ENCODE measurements around the gene STX17. TPM values are rescaled to one million over a fixed set of nuclear protein-coding genes. Genes with fewer than 3 reads are reported as not detected.

STX17 gene
- total RNA-seq, 1 experiment from 2014 or later: 24.6 TPM

GRCh38 chr9:99948482-99948881 is 42.0 kb downstream of the STX17 start:
- intact Hi-C loops (cut with micrococcal nuclease): no loop called here
- no peak for DNase-seq (ENCODE audit: low read depth, low spot score)
- no TSS peak for BruUV-seq (replicated peaks)
- H3K9me3 ChIP-seq (ENCODE audit: control insufficient read depth in 1 of 2, insufficient read depth in 1 of 2, low read depth in 1 of 2, low read length in 2 of 2): no peaks in the 10 kb centered on the region
- no peak overlapping the region for H3K27ac ChIP-seq (ENCODE audit: low read depth, low read length)
- no peaks in the 10 kb centered on the region for H3K27me3 ChIP-seq (ENCODE audit: insufficient read depth, low read length)
- no peak overlapping the region for H3K4me2 ChIP-seq (ENCODE audit: low read length)
- H3K79me2 ChIP-seq (ENCODE audit: insufficient read depth, low read length): no peaks in the 10 kb centered on the region
- no peaks in the 10 kb centered on the region for H3K9me2 ChIP-seq (ENCODE audit: insufficient read depth)
- no peak overlapping the region for H2AFZ ChIP-seq (ENCODE audit: low read depth, low read length, poor library complexity, severe bottlenecking)
- no peaks in the 10 kb centered on the region for H4K20me1 ChIP-seq (ENCODE audit: insufficient read depth)
- no peaks in the 10 kb centered on the region for H3K4me1 ChIP-seq (ENCODE audit: control insufficient read depth in 1 of 2, insufficient read depth in 2 of 2, low read length in 2 of 2)
- no peak overlapping the region for H3K9ac ChIP-seq (ENCODE audit: low read length)
- ChIA-PET POLR2A (interaction anchor here (1.4 kb wide), 1 partner anchor 9 kb away, joined by 3 read pairs; no protein-coding TSS in a partner anchor), CTCF (no interaction called here), RAD21 (ENCODE audit: low non-redundant PET in 1 of 2, low total read pairs in 2 of 2, uncharacterized antibody in 2 of 2, unreplicated experiment in 2 of 2) (no interaction called here)
- H3K4me3 ChIP-seq (replicated peaks in 1 of 2; ENCODE audit: low read depth in 1 of 2, low read length in 2 of 2): no peak overlapping the region
- TF ChIP-seq ZFX (IDR thresholded peaks at IDR 0.05) (no peak), SP1 (IDR thresholded peaks at IDR 0.05; ENCODE audit: low read depth) (no peak), CBX3 (IDR thresholded peaks at IDR 0.05; ENCODE audit: low read depth) (no peak)
- H3K36me3 ChIP-seq (ENCODE audit: control insufficient read depth in 1 of 2, insufficient read depth in 2 of 2, low read length in 2 of 2): no peaks in the 10 kb centered on the region
- no peak for ATAC-seq

GRCh38 chr9:99948896-99949295 is 42.4 kb downstream of the STX17 start:
- Histone ChIP-seq H3K9me2 (ENCODE audit: insufficient read depth) (no peaks in the 10 kb centered on the region), H3K4me2 (ENCODE audit: low read length) (no peak overlapping the region), H3K27ac (ENCODE audit: low read depth, low read length) (no peak overlapping the region), H3K36me3 (ENCODE audit: control insufficient read depth in 1 of 2, insufficient read depth in 2 of 2, low read length in 2 of 2) (no peaks in the 10 kb centered on the region), H3K79me2 (ENCODE audit: insufficient read depth, low read length) (no peaks in the 10 kb centered on the region), H3K4me3 (replicated peaks in 1 of 2; ENCODE audit: low read depth in 1 of 2, low read length in 2 of 2) (no peak overlapping the region), H2AFZ (ENCODE audit: low read depth, low read length, poor library complexity, severe bottlenecking) (no peak overlapping the region), H4K20me1 (ENCODE audit: insufficient read depth) (no peaks in the 10 kb centered on the region), H3K9me3 (ENCODE audit: control insufficient read depth in 1 of 2, insufficient read depth in 1 of 2, low read depth in 1 of 2, low read length in 2 of 2) (no peaks in the 10 kb centered on the region), H3K9ac (ENCODE audit: low read length) (no peak overlapping the region), H3K27me3 (ENCODE audit: insufficient read depth, low read length) (no peaks in the 10 kb centered on the region), H3K4me1 (ENCODE audit: control insufficient read depth in 1 of 2, insufficient read depth in 2 of 2, low read length in 2 of 2) (no peaks in the 10 kb centered on the region)
- DNase-seq (ENCODE audit: low read depth, low spot score): no peak
- POLR2A ChIA-PET: interaction anchor here (1.4 kb wide), 1 partner anchor 9 kb away, joined by 3 read pairs; no protein-coding TSS in a partner anchor
- intact Hi-C loops (cut with micrococcal nuclease): no loop called here
- RAD21 ChIA-PET (ENCODE audit: low non-redundant PET in 1 of 2, low total read pairs in 2 of 2, uncharacterized antibody in 2 of 2, unreplicated experiment in 2 of 2): no interaction called here
- CTCF ChIA-PET: no interaction called here
- BruUV-seq (replicated peaks): no TSS peak
- ATAC-seq: no peak
- TF ChIP-seq YY1 (IDR thresholded peaks at IDR 0.05; ENCODE audit: extremely low read depth, insufficient replicate concordance, low read depth, low read length) (no peak), CEBPB (IDR thresholded peaks at IDR 0.05; ENCODE audit: low read depth) (no peak), RAD21 (IDR thresholded peaks at IDR 0.05; ENCODE audit: low read depth) (no peak), ATF3 (IDR thresholded peaks at IDR 0.05) (no peak), JUND (IDR thresholded peaks at IDR 0.05) (no peak), POLR2AphosphoS5 (IDR thresholded peaks at IDR 0.05; ENCODE audit: low read depth, low read length) (no peak), FOSL1 (IDR thresholded peaks at IDR 0.05; ENCODE audit: low read depth) (no peak), SRF (IDR thresholded peaks at IDR 0.05; ENCODE audit: low read depth) (no peak), ZFX (IDR thresholded peaks at IDR 0.05) (no peak), ZBTB33 (IDR thresholded peaks at IDR 0.05; ENCODE audit: extremely low read depth, insufficient replicate concordance, low read length) (no peak), SIN3A (IDR thresholded peaks at IDR 0.05; ENCODE audit: low read depth) (no peak), REST (IDR thresholded peaks at IDR 0.05; ENCODE audit: low read depth) (no peak), POLR2A (IDR thresholded peaks at IDR 0.05; ENCODE audit: borderline replicate concordance, extremely low read depth, insufficient read depth, insufficient read length) (no peak)
